Endothelial cell of umbilical vein (primary cell): ENCODE results near the gene TMEM273.

Experiments
- EZH2 ChIP-seq: IDR thresholded peaks from 2 replicates; pipeline ENCODE4 v1.6.1; 2012; ENCODE audit warnings: borderline replicate concordance, low read depth, mild to moderate bottlenecking, moderate library complexity, low read length, inconsistent platforms; ENCODE audit not compliant: severe bottlenecking
- FOS ChIP-seq: IDR thresholded peaks from 2 replicates; pipeline ENCODE4 v1.6.1; 2011; ENCODE audit warnings: mild to moderate bottlenecking, low read length, moderate library complexity, borderline replicate concordance; ENCODE audit not compliant: insufficient read depth
- GATA2 ChIP-seq: IDR thresholded peaks from 2 replicates; pipeline ENCODE4 v1.7.0; 2011; ENCODE audit warnings: low read depth, mild to moderate bottlenecking, moderate library complexity, mixed read lengths, low read length; ENCODE audit not compliant: insufficient read length, insufficient read depth
- MYC ChIP-seq: IDR thresholded peaks from one replicate; pipeline ENCODE4 v1.6.1; 2011; ENCODE audit warnings: mild to moderate bottlenecking, low read depth, low read length
- POLR2A ChIP-seq: IDR thresholded peaks from 2 replicates; pipeline ENCODE4 v1.6.1; 2012; ENCODE audit warnings: low read depth, mild to moderate bottlenecking, control low read depth, low read length
- POLR2AphosphoS5 ChIP-seq: IDR thresholded peaks from 2 replicates; pipeline ENCODE4 v1.6.1; 2012; ENCODE audit warnings: low read depth, mild to moderate bottlenecking, control low read depth, low read length, moderate library complexity; ENCODE audit not compliant: insufficient read depth
- TF ChIP-seq, protein P1 (sequence below), 2 donors: IDR thresholded peaks; 1 replicate in 1 of 2; 2 replicates in 1 of 2; pipeline ENCODE4 v1.5.1; 2011; ENCODE audit warnings: low read length in 2 of 2, mild to moderate bottlenecking in 2 of 2, moderate library complexity in 2 of 2, control low read depth in 1 of 2, inconsistent platforms in 1 of 2, low read depth in 1 of 2; ENCODE audit not compliant: insufficient read depth in 1 of 2; ENCODE audit errors: extremely low read depth in 1 of 2
- TF ChIP-seq, protein P2 (sequence below): IDR thresholded peaks from 2 replicates; pipeline ENCODE4 v1.6.1; 2011; ENCODE audit not compliant: insufficient read depth, insufficient read length

- TF ChIP-seq, protein P1, sequence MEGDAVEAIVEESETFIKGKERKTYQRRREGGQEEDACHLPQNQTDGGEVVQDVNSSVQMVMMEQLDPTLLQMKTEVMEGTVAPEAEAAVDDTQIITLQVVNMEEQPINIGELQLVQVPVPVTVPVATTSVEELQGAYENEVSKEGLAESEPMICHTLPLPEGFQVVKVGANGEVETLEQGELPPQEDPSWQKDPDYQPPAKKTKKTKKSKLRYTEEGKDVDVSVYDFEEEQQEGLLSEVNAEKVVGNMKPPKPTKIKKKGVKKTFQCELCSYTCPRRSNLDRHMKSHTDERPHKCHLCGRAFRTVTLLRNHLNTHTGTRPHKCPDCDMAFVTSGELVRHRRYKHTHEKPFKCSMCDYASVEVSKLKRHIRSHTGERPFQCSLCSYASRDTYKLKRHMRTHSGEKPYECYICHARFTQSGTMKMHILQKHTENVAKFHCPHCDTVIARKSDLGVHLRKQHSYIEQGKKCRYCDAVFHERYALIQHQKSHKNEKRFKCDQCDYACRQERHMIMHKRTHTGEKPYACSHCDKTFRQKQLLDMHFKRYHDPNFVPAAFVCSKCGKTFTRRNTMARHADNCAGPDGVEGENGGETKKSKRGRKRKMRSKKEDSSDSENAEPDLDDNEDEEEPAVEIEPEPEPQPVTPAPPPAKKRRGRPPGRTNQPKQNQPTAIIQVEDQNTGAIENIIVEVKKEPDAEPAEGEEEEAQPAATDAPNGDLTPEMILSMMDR (IDR thresholded peaks at IDR 0.05; ENCODE audit: extremely low read depth in 1 of 2, insufficient read depth in 1 of 2, low read depth in 1 of 2, low read length in 2 of 2): no peak
- TF ChIP-seq POLR2A (no peak), GATA2 (no peak), POLR2AphosphoS5 (no peak), EZH2 (no peak), MYC (no peak), FOS (no peak)
- TF ChIP-seq, protein P2, sequence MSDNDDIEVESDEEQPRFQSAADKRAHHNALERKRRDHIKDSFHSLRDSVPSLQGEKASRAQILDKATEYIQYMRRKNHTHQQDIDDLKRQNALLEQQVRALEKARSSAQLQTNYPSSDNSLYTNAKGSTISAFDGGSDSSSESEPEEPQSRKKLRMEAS: no peak
Observed at GRCh38 chr10:49153115-49153514, 35.1 kb downstream of the TMEM273 start.
